Heart left ventricle (tissue), 16 donors: ENCODE results near the gene EIPR1. TPM values are rescaled to one million over a fixed set of nuclear protein-coding genes. Genes with fewer than 3 reads are reported as not detected.

Experiments
- ATAC-seq, 4 donors: fragments of 200-7000 bp; cut with Tn5 transposase; one replicate each; pipeline ENCODE4 v1.9.1; 2020 to 2022; ENCODE audit warnings: moderate library complexity in 4 of 4, mild to moderate bottlenecking in 3 of 4, moderate number of reproducible peaks in 1 of 4
- DNase-seq, 5 donors: peaks; one replicate each; pipeline ENCODE4 v3.0.0-alpha.2; 2020
- H3K27ac ChIP-seq, 12 donors: fragments of 200-600 bp; sonication (generic) in 4 of 12; one replicate each; pipeline versions ENCODE4 v1.5.0 to v1.8.0; 2016 to 2022; ENCODE audit warnings: mild to moderate bottlenecking in 2 of 12
- H3K27me3 ChIP-seq, 9 donors: fragments of 200-600 bp; sonication (generic) in 2 of 9; one replicate each; pipeline versions ENCODE4 v1.5.1 to v1.8.0; 2016 to 2022; ENCODE audit warnings: mild to moderate bottlenecking in 3 of 9
- H3K36me3 ChIP-seq, 9 donors: fragments of 200-600 bp; sonication (generic) in 2 of 9; one replicate each; pipeline versions ENCODE4 v1.5.0 to v1.8.0; 2018 to 2022; ENCODE audit warnings: mild to moderate bottlenecking in 2 of 9
- H3K4me1 ChIP-seq, 12 donors: fragments of 200-600 bp; sonication (generic) in 4 of 12; one replicate each; pipeline versions ENCODE4 v1.5.0 to v1.8.0; 2016 to 2022; ENCODE audit warnings: mild to moderate bottlenecking in 3 of 12
- H3K4me3 ChIP-seq, 12 donors: fragments of 200-600 bp; sonication (generic) in 4 of 12; one replicate each; pipeline versions ENCODE4 v1.5.0 to v1.8.0; 2017 to 2022; ENCODE audit warnings: mild to moderate bottlenecking in 9 of 12, moderate library complexity in 4 of 12
- H3K9me3 ChIP-seq, 12 donors: fragments of 200-600 bp; sonication (generic) in 4 of 12; one replicate each; pipeline versions ENCODE4 v1.5.0 to v1.8.0; 2016 to 2022; ENCODE audit warnings: mild to moderate bottlenecking in 1 of 12
- POLR2A ChIP-seq, 2 donors: fragments of 450-650 bp; IDR thresholded peaks; one replicate each; pipeline ENCODE4 v1.6.1; 2017; ENCODE audit warnings: antibody characterized with exemption in 2 of 2, mild to moderate bottlenecking in 2 of 2, moderate library complexity in 2 of 2
- WGBS, 4 donors: extraction: QIAGEN DNeasy Blood & Tissue Kit in 2 of 4; methylation state at CpG; one replicate each; pipeline versions ENCODE4 v1.1.5 to v1.1.7; 2013 to 2018; 5-methylcytosine and 5-hydroxymethylcytosine counted together
- intact Hi-C, 10 donors: fragments of 100-400 bp; cut with DNase I; formaldehyde crosslinking; loops; one replicate each; pipeline versions ENCODE4 v1.11.1 to v1.14.2; 2022
- polyA plus RNA-seq, 2 donors: library from polyadenylated mRNA; stranded (reverse); fragments of 200-250 nt; gene quantifications; one replicate each; pipeline ENCODE4 v1.2.3, GENCODE V29; 2013
- total RNA-seq, 9 donors: library from RNA; depleted of rRNA in 2 of 9; stranded (reverse); fragments of >200 nt in 2 of 9; fragmentation: NEBNext Ultra II Directional in 3 of 9; extraction: Animal tissue kit (Norgen Biotek cat#: 25700) in 3 of 9; gene quantifications; one replicate each; pipeline versions ENCODE4 v1.1.0 to v1.2.4, GENCODE V29; 2016 to 2023
- TF ChIP-seq, protein P1 (sequence below), 12 donors: fragments of 200-600 bp; sonication (generic) in 4 of 12; IDR thresholded peaks; one replicate each; pipeline versions ENCODE4 v1.5.0 to v1.8.0; 2018 to 2022; ENCODE audit warnings: antibody characterized with exemption in 12 of 12, mild to moderate bottlenecking in 5 of 12
- donor health status: ischemic (EF 13 %, LVEDD 7.1; RV severe dilation, severe dysfunction).
- donor health status: healthy with polysubstance abuse.
- donor health status: DM: no; HTN: yes; CAD: no.
- donor health status: DM: no; HTN: no; CAD: no.
- donor health status: ischemic (EF 25% LVEDD 6.9; RV normal size, moderate dysfunction).
- donor health status: ischemic (EF 25% LVEDD 5.7; RV mildly dilated, moderate dysfunction).
- donor health status: healthy.
- donor health status: DM: yes; HTN: yes; CAD: no.
- donor health status: ischemic (EF 35%, LVEDD 5.7; RV mildly dilated, moderate dysfunction).
- donor health status: nonischemic (EF 11% LVEDD 7.7; RV severe dilation, severe dysfunction).
- donor health status: DM: yes; HTN: yes; CAD: no.
- donor health status: PGD.
- donor health status: ischemic (EF 29% LVEDD 5.4; RV normal size, mild dysfunction).
- donor health status: nonischemic (EF 23%, LVEDD 6.1; RV moderate dilation, normal function).

The EIPR1 gene
- total and polyA plus RNA-seq, 11 donors: 7.9 to 26.1 (median 13.3) TPM

DNA sequence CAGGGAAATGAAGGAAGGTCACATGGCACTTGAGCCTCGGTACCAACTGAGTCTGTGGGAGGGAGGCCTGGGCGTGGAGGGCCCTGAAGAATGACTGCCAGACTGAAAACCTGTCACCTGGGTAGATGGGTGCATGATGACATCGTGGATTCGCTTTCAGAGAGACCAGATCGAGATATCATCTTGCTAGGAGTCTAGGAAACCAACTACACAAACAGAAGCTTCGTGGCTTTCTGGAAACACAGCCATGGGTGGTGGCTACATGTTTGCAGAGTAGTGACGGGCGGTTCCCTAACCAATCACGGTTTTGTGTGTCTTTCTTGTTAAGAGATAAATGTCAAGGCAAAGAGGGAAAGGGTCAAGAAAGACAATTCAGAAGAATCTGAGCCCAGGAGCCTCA, 155.0 kb downstream of the EIPR1 start:
- Histone ChIP-seq H3K9me3 (peaks cover 0 to 29% (median 0%) of the 10 kb centered on the region in 12 donors), H3K27ac (peak overlapping the region in 1 of 12 donors; percentile 28), H3K4me3 (no peak overlapping the region), H3K36me3 (no peaks in the 10 kb centered on the region), H3K27me3 (no peaks in the 10 kb centered on the region), H3K4me1 (no peaks in the 10 kb centered on the region)
- no peak for DNase-seq
- no peak for ATAC-seq
- TF ChIP-seq, protein P1, sequence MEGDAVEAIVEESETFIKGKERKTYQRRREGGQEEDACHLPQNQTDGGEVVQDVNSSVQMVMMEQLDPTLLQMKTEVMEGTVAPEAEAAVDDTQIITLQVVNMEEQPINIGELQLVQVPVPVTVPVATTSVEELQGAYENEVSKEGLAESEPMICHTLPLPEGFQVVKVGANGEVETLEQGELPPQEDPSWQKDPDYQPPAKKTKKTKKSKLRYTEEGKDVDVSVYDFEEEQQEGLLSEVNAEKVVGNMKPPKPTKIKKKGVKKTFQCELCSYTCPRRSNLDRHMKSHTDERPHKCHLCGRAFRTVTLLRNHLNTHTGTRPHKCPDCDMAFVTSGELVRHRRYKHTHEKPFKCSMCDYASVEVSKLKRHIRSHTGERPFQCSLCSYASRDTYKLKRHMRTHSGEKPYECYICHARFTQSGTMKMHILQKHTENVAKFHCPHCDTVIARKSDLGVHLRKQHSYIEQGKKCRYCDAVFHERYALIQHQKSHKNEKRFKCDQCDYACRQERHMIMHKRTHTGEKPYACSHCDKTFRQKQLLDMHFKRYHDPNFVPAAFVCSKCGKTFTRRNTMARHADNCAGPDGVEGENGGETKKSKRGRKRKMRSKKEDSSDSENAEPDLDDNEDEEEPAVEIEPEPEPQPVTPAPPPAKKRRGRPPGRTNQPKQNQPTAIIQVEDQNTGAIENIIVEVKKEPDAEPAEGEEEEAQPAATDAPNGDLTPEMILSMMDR (IDR thresholded peaks at IDR 0.05): no peak
- TF ChIP-seq POLR2A (IDR thresholded peaks at IDR 0.05): no peak
- WGBS, 4 donors: 91 to 93% (median 92%) methylated on average over 9 of the region's 9 CpGs
- intact Hi-C loops: no loop called here

DNA sequence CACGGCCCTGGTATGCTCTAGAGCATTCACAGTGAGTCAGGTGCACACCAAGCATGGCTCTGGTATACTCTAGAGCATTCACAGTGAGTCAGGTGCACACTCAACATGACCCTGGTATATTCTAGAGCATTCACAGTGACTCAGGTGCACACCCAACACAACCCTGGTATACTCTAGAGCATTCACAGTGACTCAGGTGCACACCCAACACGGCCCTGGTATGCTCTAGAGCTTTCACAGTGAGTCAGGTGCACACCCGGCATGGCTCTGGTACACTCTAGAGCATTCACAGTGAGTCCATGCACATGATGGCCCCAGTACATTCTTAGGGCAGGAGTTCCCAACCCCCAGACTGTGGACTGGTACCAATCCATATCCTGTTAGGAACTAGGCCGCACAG, 158.1 kb downstream of the EIPR1 start:
- no peak for DNase-seq
- no peaks in the 10 kb centered on the region for H3K27me3 ChIP-seq

DNA sequence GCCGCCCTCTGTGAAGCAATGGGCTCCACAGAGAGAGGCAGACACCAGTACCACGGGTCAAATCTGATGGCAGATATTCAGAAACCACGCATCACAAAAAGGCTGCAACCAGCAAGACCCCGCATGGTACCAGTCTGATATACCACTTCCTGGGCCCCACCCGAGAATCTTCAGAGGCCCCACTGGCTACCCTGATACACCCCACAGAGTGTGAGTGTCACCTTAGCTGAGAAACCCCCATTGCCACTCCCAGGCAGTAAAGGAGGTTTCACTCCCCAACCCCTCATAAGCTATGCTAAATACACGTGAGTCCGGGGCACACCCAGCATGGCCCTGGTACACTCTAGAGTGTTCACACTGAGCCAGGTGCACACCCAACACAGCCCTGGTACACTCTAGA, 160.0 kb downstream of the EIPR1 start:
- no peak for DNase-seq
- H3K27ac ChIP-seq: no peak overlapping the region
- no peak for ATAC-seq
- H3K4me3 ChIP-seq: no peak overlapping the region
- intact Hi-C loops: no loop called here
- 81 to 84% (median 83%) methylated on average over 7 of the region's 7 CpGs for WGBS, 4 donors
- H3K9me3 ChIP-seq: peaks cover 0 to 9% (median 0%) of the 10 kb centered on the region in 12 donors
- no peak for TF ChIP-seq POLR2A (IDR thresholded peaks at IDR 0.05)
- TF ChIP-seq, protein P1 (IDR thresholded peaks at IDR 0.05): no peak
- H3K4me1 ChIP-seq: no peaks in the 10 kb centered on the region
- H3K36me3 ChIP-seq: peaks cover 0 to 10% (median 0%) of the 10 kb centered on the region in 9 donors
- H3K27me3 ChIP-seq: no peaks in the 10 kb centered on the region

More for the DNA sequence above, 158.1 kb downstream of the EIPR1 start:
- TF ChIP-seq POLR2A (IDR thresholded peaks at IDR 0.05): no peak
- TF ChIP-seq, protein P1 (IDR thresholded peaks at IDR 0.05): no peak
- intact Hi-C loops: no loop called here
- ATAC-seq: no peak
- H3K4me3 ChIP-seq: no peak overlapping the region
- no peaks in the 10 kb centered on the region for H3K36me3 ChIP-seq
- no peaks in the 10 kb centered on the region for H3K4me1 ChIP-seq
- WGBS, 4 donors: 88 to 96% (median 95%) methylated on average over 1 to 4 of the region's 4 CpGs
- H3K9me3 ChIP-seq: peaks cover 0 to 20% (median 0%) of the 10 kb centered on the region in 12 donors
- no peak overlapping the region for H3K27ac ChIP-seq

DNA sequence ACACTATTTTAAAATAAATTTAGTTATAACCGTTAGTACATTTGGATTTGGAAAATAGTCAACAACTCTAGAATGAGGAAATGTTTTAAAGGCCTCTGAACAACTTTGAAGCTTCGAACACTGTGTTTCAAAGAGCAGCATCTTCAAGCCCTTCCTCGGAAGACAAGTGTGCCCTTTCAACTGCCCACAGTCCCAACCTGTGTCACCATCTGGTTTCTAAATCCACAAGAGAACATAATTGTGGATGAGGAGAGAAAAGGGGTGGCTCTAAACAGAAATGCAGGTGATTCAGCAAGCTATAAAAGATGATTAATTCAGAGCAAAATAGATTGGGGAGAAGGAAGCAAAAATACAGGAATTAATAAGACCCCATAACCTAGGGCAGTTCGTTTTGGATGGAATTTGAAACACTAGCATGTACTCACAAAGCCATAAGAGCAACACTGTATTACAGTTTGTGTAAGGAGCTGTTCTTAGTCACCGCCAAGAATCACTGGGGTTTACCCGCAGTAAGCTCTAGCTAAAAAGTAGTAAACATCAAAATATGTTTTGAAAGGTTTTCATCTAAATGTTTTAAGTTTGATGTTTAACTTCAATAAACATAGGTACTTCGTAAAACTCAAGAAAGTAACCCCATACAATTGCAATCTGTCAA, 160.7 kb downstream of the EIPR1 start:
- TF ChIP-seq, protein P1 (IDR thresholded peaks at IDR 0.05): no peak
- no peak for TF ChIP-seq POLR2A (IDR thresholded peaks at IDR 0.05)
- WGBS, 4 donors: 90 to 94% (median 93%) methylated on average over 7 of the region's 7 CpGs
- no peak overlapping the region for H3K4me3 ChIP-seq

More for the DNA sequence above, 160.7 kb downstream of the EIPR1 start:
- intact Hi-C loops: no loop called here
- Histone ChIP-seq H3K27ac (no peak overlapping the region), H3K27me3 (no peaks in the 10 kb centered on the region), H3K36me3 (peaks cover 0 to 10% (median 0%) of the 10 kb centered on the region in 9 donors), H3K9me3 (peaks cover 0 to 5% (median 0%) of the 10 kb centered on the region in 12 donors), H3K4me1 (no peaks in the 10 kb centered on the region)
- DNase-seq (no peak), ATAC-seq (no peak)
